ENCODE results near the gene CCDC69.
"Not testable (repeated sequence)": the region's sequence is repeated elsewhere in the genome, so short reads cannot be mapped to it uniquely, and the experiment has no call there.

CCDC69 gene

DNA sequence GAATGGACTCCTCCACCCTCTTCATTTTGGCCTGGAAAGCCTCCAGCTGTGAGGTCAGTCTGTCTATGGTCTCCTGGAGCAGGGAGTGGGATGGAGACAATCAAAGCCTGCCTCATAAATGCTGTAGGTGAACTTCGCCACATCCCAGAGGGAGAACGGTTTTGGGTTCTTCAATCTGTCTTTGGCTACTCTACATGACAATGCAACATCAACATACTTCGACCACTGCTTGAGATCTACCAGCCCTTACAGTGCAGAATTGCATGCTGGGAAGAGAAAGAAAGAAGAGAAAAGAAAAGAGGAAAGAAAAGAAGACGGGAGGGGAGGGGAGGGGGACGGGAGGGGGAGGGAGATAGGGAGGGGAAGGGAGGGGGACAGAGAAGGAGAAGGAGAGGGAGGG lies 37.8 kb downstream of the CCDC69 start:
- no peak for DNase-seq

DNA sequence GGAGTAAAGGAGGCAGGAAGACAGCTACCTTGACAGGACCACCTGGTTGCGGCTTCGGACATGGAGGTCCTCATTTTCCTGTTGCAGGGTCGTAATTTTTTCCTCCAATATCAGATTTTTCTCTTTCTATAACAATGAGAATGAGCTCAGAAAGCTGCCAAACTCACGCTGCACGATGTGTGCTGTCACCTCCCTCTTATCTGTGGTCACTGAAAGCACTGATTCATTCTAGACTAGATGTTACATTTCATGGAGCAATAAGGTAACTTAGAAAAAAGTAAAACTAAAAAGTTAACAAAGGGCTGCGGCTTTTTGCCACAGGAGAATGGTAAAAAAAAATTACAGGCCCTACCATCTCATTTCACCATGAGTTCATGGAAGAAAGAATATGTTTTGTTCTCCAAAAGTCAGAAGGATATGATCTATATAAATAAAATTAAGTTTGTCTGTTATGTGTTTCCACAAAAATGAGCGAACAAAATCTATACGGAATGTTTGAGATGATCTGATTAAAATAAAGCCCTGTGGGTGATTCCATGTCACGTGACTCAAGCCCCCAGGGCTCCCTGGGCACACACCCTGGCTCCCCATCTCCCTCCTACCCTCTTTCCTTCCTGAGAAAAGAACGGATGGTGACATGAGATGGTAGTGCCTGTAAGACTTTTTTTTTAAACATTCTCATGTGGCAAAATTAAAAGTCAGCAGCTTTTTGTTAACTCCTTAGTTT lies 39.4 kb downstream of the CCDC69 start:
- DNase-seq = no peak

GRCh38 chr5:151183456-151184245 lies 40.2 kb downstream of the CCDC69 start:
- peak in 1 of 2 experiments; percentile 1 for DNase-seq

DNA sequence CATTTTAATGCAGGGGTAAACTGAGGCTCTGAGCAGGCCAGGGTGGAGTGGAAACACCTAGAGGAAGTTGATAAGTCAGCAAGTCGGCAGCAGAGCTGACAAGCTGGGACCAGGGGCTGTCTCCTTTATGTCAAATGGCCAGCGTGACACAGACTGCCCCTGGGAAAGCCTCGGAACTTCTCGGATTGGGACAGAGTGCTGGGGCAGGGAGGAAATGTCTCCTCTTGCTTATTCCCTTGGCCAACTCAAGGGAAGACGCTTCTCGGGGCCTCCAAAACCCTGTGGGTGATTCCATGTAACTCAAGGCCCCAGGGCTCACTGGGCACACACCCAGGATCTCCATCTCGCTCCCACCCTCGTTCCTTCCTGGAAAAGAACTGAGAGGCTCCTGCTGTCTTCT lies 40.9 kb downstream of the CCDC69 start:
- no peak for DNase-seq

GRCh38 chr5:151182524-151182900 lies 41.4 kb downstream of the CCDC69 start:
- DNase-seq = no peak

DNA sequence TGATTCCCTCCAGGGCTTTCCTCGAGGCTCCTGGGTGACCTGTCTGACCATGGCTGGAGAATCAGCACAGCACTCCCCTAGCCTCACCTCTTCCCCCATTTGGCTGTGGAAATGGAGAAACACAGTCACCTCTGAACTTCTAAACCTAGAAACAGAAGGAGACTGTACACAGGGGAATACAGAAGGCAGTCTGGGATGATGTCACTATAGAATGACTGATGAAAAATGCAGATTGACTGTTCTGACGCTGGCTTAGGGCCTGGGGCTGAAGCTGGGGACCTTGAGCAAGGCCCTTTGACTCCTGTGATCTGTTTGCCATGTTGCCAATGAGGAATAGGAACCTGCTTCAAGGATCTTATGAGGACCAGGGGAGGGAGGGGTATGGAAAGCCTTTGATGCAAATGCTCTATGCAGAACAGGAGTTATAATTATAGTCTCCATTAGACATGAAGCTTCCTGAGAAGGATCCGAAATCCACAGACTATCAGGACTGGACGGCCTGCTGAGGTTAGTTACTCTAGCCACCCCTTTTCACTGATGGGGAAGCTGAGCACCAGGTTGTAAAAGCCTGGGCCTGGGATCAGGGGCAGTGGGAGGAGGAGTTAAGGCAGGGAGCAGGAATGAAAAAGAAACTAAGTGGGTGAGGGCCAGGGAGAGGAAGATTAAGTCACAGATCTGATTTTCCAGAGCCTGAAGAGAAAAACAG lies 41.9 kb downstream of the CCDC69 start:
- DNase-seq = no peak

DNA sequence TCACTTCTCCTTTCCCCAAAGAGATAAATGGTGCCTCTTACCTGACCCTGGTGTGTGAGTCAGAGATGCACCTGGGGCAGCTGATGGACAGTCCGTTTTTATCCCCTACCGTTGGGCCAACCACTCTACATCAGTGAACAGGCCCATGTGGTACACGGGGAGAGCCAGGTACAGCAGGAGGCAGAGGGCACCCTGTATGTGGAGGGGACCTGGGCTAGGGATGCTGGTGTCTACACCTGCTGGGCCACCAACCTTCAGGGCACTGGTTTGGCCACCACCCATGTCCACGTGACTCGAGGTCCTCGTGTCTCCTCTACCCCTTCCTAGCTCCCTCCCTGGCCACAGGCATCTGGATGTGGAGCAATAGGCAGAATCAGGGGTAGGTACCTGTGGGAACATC lies 43.6 kb downstream of the CCDC69 start:
- DNase-seq = no peak

GRCh38 chr5:151179489-151179840 lies 44.4 kb downstream of the CCDC69 start:
- no peak for DNase-seq

GRCh38 chr5:151178777-151179488 lies 45.0 kb downstream of the CCDC69 start:
- no peak for DNase-seq

GRCh38 chr5:151178372-151178771 lies 45.5 kb downstream of the CCDC69 start:
- DNase-seq = no peak

- not testable (repeated sequence) for DNase-seq
Measured at GRCh38 chr5:151176268-151176667, 47.6 kb downstream of the CCDC69 start.

- no peak for DNase-seq
Measured at GRCh38 chr5:151174612-151175101, 49.2 kb downstream of the CCDC69 start.

GRCh38 chr5:151173711-151174611 lies 49.9 kb downstream of the CCDC69 start:
- DNase-seq = no peak

DNA sequence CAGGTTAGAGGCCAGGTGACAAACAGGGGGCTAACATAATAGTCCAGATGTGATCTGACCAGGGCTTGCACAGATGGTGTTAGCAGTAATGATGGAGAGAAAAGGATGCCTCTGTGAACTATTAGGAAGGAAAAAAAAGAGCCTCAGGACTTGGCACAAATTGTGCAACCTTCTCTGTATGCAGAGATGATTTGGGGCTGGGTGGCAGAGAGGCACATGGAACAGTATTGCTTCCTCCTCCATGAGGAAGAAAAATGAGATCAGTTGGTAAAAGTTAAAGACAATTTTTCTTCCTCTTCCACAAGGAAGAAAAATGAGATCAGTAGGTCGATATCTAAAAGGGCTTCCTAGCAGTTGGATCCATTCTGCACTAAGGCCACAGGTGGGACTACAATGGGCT lies 52.4 kb downstream of the CCDC69 start:
- no peak for DNase-seq

GRCh38 chr5:151168602-151169344 lies 55.1 kb downstream of the CCDC69 start:
- DNase-seq = no peak

- no peak for DNase-seq
Measured at GRCh38 chr5:151167022-151167421, 56.9 kb downstream of the CCDC69 start.

DNA sequence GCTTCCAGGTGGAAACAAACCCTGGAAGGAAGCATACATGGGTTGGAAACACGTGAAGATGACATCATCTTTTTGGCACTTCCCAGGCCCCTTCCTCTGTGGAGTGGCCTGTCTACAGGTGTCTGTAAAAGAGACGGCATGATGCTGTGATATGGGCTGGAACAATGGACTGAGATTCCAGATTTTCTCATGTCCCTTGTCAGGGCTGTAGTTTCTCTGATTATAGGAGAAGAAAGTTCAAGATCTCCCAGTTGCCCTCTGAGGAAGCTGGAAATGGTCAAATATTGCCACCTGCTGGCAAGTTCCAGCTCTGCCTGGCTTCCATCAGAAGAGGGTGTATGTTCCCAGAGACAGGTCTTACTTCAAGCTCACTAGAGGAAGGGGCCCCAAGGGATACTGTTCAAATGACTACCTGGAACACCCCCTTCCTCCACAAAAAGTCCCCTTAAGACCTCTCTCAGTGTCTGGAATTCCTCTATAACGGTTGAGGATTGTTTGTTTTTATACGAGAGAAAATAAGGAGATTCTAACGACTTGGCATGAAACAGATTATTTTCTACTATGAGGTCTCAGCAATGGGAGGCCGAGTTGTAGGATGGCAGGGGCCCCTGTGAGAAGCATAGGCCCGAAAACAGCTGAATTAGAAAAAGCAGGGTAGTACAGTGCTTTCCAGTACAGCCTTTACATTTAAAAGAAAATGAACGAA lies 59.1 kb downstream of the CCDC69 start:
- DNase-seq = peak; percentile 21 to 26

- no peak for DNase-seq
Measured at GRCh38 chr5:151162776-151163175, 61.1 kb downstream of the CCDC69 start.

DNA sequence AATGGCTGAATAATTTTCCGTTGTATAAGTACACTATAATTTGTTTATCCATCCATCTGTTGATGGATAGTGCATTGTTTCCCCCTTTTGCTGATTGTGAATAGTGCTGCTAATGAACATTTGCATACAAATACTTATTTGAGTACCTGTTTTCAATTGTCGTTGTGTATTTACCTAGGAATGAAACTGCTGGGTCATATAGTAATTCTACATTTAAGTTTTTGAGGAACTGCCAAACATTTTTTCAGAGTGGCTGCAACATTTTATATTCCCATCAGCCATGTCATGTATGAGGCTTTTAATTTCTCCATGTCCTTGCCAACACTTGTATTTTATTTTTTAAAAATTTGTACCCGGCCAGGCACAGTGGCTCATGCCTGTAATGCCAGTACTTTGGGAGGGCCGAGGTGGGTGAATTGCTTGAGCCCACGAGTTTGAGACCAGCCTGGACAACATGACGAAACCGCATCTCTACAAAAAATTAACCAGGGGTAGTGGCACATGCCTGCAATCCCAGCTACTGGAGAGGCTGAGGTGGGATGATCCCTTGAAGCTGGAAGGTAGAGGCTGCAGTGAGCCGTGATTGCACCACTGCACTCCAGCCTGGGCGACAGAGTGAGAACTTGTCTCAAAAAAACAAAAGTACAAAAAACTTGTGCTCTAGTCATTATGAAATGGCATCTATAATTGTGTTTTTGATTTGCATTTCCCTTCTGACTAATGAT lies 64.1 kb downstream of the CCDC69 start:
- DNase-seq = no peak

- no peak for DNase-seq
Measured at GRCh38 chr5:151158287-151158661, 65.6 kb downstream of the CCDC69 start.

Measured in SHP77 (cell line).